OCI-LY1 (cell line): ENCODE measurements around the gene SIDT1.

Source experiments
- H2AFZ ChIP-seq: fragments of 200-600 bp; sonication (generic), shearing (Covaris generic); 2 replicates; pipeline ENCODE4 v1.6.0; 2014; ENCODE audit warnings: antibody characterized with exemption, mild to moderate bottlenecking, low read length
- H3F3A ChIP-seq: fragments of 200-600 bp; sonication (generic), shearing (Covaris generic); 2 replicates; pipeline ENCODE4 v1.6.0; 2014; ENCODE audit warnings: mild to moderate bottlenecking, antibody characterized with exemption, low read length, moderate library complexity; ENCODE audit not compliant: insufficient read depth
- H3K27ac ChIP-seq: fragments of 200-600 bp; sonication (generic); 2 replicates; pipeline ENCODE4 v1.5.1; 2014; ENCODE audit warnings: low read length, mixed run types, mild to moderate bottlenecking, low read depth; ENCODE audit not compliant: poor library complexity, severe bottlenecking
- H3K27me3 ChIP-seq: fragments of 200-600 bp; sonication (generic); 2 replicates; pipeline ENCODE4 v1.6.0; 2014; ENCODE audit warnings: antibody characterized with exemption, mild to moderate bottlenecking, low read length, moderate library complexity; ENCODE audit not compliant: insufficient read depth
- H3K36me3 ChIP-seq: fragments of 200-600 bp; sonication (generic); 2 replicates; pipeline ENCODE4 v1.6.1; 2014; ENCODE audit warnings: mild to moderate bottlenecking, antibody characterized with exemption, low read length, moderate library complexity, mixed read lengths; ENCODE audit not compliant: insufficient read depth
- H3K4me1 ChIP-seq: fragments of 200-600 bp; sonication (generic); 2 replicates; pipeline ENCODE4 v1.5.1; 2014; ENCODE audit warnings: mild to moderate bottlenecking, low read length, moderate library complexity; ENCODE audit not compliant: insufficient read depth, severe bottlenecking
- H3K4me2 ChIP-seq: fragments of 200-600 bp; sonication (generic), shearing (Covaris generic); 2 replicates; pipeline ENCODE4 v1.6.1; 2014; ENCODE audit warnings: low read length
- H3K4me3 ChIP-seq: fragments of 200-600 bp; sonication (generic); 2 replicates; pipeline ENCODE4 v1.5.1; 2014; ENCODE audit warnings: low read length, low read depth, mild to moderate bottlenecking, mixed read lengths; ENCODE audit not compliant: poor library complexity, severe bottlenecking
- H3K79me2 ChIP-seq: fragments of 200-600 bp; shearing (Covaris generic); 2 replicates; pipeline ENCODE4 v1.6.1; 2016; ENCODE audit warnings: mixed run types, low read length, mixed read lengths; ENCODE audit not compliant: insufficient read depth
- H3K9ac ChIP-seq: fragments of 200-600 bp; sonication (generic), shearing (Covaris generic); 2 replicates; pipeline ENCODE4 v1.6.1; 2014; ENCODE audit warnings: mild to moderate bottlenecking, low read length, mixed read lengths
- H3K9me2 ChIP-seq: fragments of 200-600 bp; sonication (generic), shearing (Covaris generic); 2 replicates; pipeline ENCODE4 v1.6.1; 2014; ENCODE audit warnings: low read depth, mild to moderate bottlenecking, low read length, mixed read lengths
- H3K9me3 ChIP-seq: fragments of 200-600 bp; shearing (Covaris generic); 2 replicates; pipeline ENCODE4 v1.6.1; 2014; ENCODE audit warnings: low read length, mixed read lengths
- H4K20me1 ChIP-seq: fragments of 200-600 bp; sonication (generic), shearing (Covaris generic); 2 replicates; pipeline ENCODE4 v1.6.0; 2016; ENCODE audit warnings: mild to moderate bottlenecking, low read length; ENCODE audit not compliant: insufficient read depth
- CTCF ChIP-seq: fragments of 200-600 bp; sonication (generic), shearing (Covaris generic); IDR thresholded peaks from 2 replicates; pipeline ENCODE4 v1.5.1; 2017; ENCODE audit warnings: mild to moderate bottlenecking, antibody characterized with exemption, low read length, moderate library complexity, mixed read lengths
- EZH2 ChIP-seq: fragments of 200-600 bp; sonication (generic), shearing (Covaris generic); IDR thresholded peaks from 2 replicates; pipeline ENCODE4 v1.8.0; 2017; ENCODE audit warnings: borderline replicate concordance, mixed run types, mild to moderate bottlenecking, antibody characterized with exemption, low read length, moderate library complexity, mixed read lengths

The SIDT1 gene

GRCh38 chr3:113654851-113655250 is 122.5 kb downstream of the SIDT1 start:
- 0 out of 2 replicates have a peak, but pooled peaks cover 2% of the 10 kb centered on the region for H3K36me3 ChIP-seq
- H3K9me2 ChIP-seq, result no peaks in the 10 kb centered on the region
- no peak overlapping the region for H3K4me3 ChIP-seq
- no peaks in the 10 kb centered on the region for H3K79me2 ChIP-seq
- no peak overlapping the region for H3K27ac ChIP-seq
- no peaks in the 10 kb centered on the region for H3F3A ChIP-seq
- H3K4me1 ChIP-seq, result peaks cover 19% of the 10 kb centered on the region
- H3K4me2 ChIP-seq, result no peak overlapping the region
- no peak overlapping the region for H2AFZ ChIP-seq
- no peaks in the 10 kb centered on the region for H3K9me3 ChIP-seq
- H3K9ac ChIP-seq, result no peak overlapping the region
- no peak for TF ChIP-seq EZH2
- TF ChIP-seq CTCF, result no peak
- H3K27me3 ChIP-seq, result no peaks in the 10 kb centered on the region
- no peaks in the 10 kb centered on the region for H4K20me1 ChIP-seq

DNA sequence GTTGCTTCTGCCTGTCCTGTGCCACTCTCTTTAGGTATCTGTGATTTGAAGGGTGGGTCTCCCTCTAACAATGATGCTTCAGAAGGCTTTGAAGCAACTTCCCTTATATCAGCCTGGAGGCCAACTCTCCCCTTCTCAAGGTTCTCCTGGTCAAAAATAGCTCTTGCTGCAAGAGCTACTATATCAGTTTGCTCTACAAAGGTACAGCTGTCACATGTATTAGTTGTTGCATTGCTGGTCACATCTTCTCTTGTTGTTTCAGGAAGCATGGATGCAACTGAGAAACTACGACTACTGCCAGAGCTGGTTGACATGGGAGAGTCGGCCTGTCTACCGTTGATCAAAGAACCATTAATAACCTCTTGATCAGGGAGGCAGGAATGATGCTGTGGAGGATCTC is 125.8 kb downstream of the SIDT1 start:
- H3K79me2 ChIP-seq, result no peaks in the 10 kb centered on the region
- H3K4me1 ChIP-seq, result peaks cover 37% of the 10 kb centered on the region
- 0 out of 2 replicates have a peak, but pooled peaks cover 6% of the 10 kb centered on the region for H3K36me3 ChIP-seq
- no peaks in the 10 kb centered on the region for H3F3A ChIP-seq
- no peak overlapping the region; the same call in 1 of the 2 replicates for H3K9ac ChIP-seq
- H3K9me2 ChIP-seq, result no peaks in the 10 kb centered on the region
- no peak for TF ChIP-seq CTCF
- TF ChIP-seq EZH2, result no peak
- no peaks in the 10 kb centered on the region for H4K20me1 ChIP-seq
- H3K4me3 ChIP-seq, result no peak overlapping the region
- H3K27me3 ChIP-seq, result no peaks in the 10 kb centered on the region
- no peak overlapping the region for H3K4me2 ChIP-seq
- no peaks in the 10 kb centered on the region for H3K9me3 ChIP-seq
- H3K27ac ChIP-seq, result peak overlapping the region; percentile 90
- H2AFZ ChIP-seq, result no peak overlapping the region

DNA sequence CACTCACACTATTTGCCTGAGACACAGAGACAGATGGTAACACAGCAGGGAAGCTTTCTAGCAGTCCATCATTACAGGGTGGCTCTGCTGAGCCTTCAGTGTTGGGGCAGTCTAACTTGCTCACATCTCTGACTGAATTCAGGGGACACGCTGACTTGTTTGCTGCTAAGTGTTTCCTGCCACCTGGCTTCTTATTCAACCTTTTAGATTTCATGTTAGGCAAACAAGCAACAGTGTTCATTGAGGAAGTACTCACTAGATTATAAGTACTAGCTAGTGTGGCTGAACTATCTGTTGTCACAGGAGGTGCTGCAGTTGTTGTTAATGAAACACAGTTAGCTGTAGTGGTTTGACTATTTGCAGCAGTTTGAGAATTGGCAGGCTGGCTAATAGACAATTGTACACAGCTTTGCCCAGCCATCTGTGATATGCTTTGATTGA is 126.8 kb downstream of the SIDT1 start:
- H3F3A ChIP-seq, result no peaks in the 10 kb centered on the region
- no peaks in the 10 kb centered on the region for H3K79me2 ChIP-seq
- H3K9me2 ChIP-seq, result no peaks in the 10 kb centered on the region
- H3K9ac ChIP-seq, result peak overlapping the region; percentile 7; the same call in 1 of the 2 replicates
- H3K36me3 ChIP-seq, result 0 out of 2 replicates have a peak, but pooled peaks cover 6% of the 10 kb centered on the region
- peak overlapping the region; percentile 90 for H3K27ac ChIP-seq
- peaks cover 37% of the 10 kb centered on the region for H3K4me1 ChIP-seq
- H3K4me3 ChIP-seq, result peak overlapping the region; percentile 15
- peak overlapping the region; percentile 35; the same call in 1 of the 2 replicates for H3K4me2 ChIP-seq
- no peak for TF ChIP-seq EZH2
- TF ChIP-seq CTCF, result no peak
- H4K20me1 ChIP-seq, result no peaks in the 10 kb centered on the region
- H3K27me3 ChIP-seq, result no peaks in the 10 kb centered on the region
- no peaks in the 10 kb centered on the region for H3K9me3 ChIP-seq
- H2AFZ ChIP-seq, result no peak overlapping the region
